ENCODE results near the gene ALG11.

The ALG11 gene

DNA sequence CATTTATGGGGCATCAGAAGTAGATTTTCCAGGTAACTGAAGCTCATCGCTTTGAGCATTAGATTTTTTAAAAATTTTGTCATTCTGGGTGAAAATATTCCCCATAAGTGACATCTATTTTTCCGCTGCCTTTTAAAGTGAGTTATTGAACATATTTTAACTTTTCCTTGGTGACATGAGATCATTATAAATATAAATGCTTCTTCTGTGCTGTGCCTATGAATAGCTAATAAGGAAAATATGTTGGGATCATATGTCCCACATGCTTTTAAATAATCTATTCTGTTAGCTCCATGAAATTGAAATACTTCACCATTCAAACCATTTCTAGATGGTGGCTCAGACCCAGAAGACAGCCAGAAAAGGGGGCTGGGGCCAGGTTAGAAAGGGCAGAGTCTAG, 15.0 kb upstream of the ALG11 start:
- H3K4me3 ChIP-seq (ENCODE audit: control insufficient read depth, low read depth, low read length) = no peak overlapping the region
- no peak for DNase-seq (ENCODE audit: low read depth)
- TF ChIP-seq, protein P1, sequence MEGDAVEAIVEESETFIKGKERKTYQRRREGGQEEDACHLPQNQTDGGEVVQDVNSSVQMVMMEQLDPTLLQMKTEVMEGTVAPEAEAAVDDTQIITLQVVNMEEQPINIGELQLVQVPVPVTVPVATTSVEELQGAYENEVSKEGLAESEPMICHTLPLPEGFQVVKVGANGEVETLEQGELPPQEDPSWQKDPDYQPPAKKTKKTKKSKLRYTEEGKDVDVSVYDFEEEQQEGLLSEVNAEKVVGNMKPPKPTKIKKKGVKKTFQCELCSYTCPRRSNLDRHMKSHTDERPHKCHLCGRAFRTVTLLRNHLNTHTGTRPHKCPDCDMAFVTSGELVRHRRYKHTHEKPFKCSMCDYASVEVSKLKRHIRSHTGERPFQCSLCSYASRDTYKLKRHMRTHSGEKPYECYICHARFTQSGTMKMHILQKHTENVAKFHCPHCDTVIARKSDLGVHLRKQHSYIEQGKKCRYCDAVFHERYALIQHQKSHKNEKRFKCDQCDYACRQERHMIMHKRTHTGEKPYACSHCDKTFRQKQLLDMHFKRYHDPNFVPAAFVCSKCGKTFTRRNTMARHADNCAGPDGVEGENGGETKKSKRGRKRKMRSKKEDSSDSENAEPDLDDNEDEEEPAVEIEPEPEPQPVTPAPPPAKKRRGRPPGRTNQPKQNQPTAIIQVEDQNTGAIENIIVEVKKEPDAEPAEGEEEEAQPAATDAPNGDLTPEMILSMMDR (IDR thresholded peaks at IDR 0.05; ENCODE audit: control insufficient read depth, insufficient read depth, low read depth, low read length, missing control alignments) = no peak

DNA sequence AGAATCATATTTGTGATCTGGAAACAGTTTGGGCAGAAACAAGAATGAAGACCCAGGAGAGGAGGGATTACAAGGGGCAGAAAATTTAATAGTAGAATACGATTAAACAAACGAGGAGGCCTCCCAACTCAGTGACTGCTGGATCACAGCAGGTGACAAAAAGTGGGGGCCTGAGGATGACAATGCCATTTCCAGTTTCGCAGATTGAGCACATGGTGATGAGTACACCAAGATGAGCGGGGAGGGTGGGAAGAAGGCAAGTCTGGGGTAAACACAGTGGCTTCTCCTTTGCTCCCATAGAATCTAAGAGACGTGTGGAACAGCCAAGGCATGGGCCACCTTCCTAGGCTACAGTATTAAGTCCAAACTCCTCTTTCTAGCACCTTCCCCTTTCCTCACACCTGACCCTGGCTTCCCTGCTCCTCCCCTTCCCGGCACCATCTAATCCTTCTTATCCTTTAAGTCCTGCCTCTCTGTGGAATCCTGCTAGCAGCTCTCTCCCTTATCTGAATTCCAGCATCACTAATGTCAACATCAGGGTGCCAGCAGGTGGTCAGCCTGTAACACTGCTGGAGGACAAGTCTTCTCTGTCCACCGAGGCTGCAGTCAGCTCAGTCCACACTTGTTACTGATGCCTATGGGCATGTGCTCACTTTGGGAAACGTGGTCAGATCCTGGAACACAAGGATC, 14.4 kb upstream of the ALG11 start:
- TF ChIP-seq, protein P1 (IDR thresholded peaks at IDR 0.05; ENCODE audit: control insufficient read depth, insufficient read depth, low read depth, low read length, missing control alignments) = no peak
- DNase-seq (ENCODE audit: low read depth) = no peak
- no peak overlapping the region for H3K4me3 ChIP-seq (ENCODE audit: control insufficient read depth, low read depth, low read length)

DNA sequence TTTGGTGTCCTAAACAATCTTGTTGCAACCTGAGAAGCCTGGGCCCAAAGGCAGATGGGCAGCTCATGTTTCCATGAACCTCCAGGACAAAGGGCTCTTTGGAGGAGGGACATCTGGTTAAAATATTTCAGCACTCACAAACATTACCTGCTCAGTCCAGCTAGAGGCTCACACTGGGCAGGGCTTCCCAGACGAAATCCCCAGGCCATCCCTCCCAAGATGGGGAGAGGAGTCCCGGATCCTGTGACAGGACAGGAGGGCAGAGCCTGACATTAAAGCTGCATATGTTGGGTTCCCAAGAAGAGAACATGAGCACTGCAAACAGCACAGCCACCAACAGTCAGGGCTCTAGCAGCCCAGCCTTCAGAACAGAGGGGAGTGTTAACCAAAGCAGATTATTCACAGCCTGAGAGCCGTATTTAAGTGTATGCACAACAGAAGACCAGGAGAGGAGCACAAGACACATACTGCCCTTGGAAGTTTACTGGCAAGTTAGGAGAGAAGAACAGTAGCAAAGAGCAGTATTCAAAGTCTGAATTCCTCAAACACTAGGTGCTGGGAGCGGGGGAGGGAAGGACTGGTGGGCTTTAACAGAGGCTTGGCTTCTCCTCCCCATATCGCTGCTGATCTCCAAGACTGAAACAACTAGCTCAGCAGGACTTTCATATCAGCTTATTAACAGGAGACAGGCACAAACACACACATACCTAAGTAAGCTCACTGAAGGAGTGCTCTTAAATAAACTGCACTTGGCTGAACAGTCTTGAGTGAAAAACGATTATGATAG, 13.3 kb upstream of the ALG11 start:
- DNase-seq (ENCODE audit: low read depth) = no peak
- TF ChIP-seq, protein P1 (IDR thresholded peaks at IDR 0.05; ENCODE audit: control insufficient read depth, insufficient read depth, low read depth, low read length, missing control alignments) = no peak
- no peak overlapping the region for H3K4me3 ChIP-seq (ENCODE audit: control insufficient read depth, low read depth, low read length)

DNA sequence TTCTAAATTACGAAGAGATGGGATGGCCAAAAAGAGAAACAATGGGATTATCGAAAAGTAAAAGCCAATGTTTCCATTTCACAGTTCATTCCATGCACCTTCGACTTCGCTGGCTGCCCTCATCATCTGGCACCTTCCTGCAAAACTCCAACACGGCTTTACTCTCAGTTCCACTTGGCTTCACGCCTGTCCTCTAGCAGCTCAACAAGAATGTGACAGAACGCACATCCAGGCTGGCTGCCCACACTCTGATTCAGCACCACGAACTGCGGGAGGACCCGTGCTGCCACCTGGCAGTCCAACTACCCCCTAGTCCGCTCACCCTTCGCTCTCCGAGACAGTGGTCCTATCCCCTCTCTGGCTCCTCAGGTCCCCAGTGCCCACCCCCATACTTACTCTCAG, 12.7 kb upstream of the ALG11 start:
- no peak overlapping the region for H3K4me3 ChIP-seq (ENCODE audit: control insufficient read depth, low read depth, low read length)
- TF ChIP-seq, protein P1 (IDR thresholded peaks at IDR 0.05; ENCODE audit: control insufficient read depth, insufficient read depth, low read depth, low read length, missing control alignments) = no peak
- DNase-seq (ENCODE audit: low read depth) = no peak

DNA sequence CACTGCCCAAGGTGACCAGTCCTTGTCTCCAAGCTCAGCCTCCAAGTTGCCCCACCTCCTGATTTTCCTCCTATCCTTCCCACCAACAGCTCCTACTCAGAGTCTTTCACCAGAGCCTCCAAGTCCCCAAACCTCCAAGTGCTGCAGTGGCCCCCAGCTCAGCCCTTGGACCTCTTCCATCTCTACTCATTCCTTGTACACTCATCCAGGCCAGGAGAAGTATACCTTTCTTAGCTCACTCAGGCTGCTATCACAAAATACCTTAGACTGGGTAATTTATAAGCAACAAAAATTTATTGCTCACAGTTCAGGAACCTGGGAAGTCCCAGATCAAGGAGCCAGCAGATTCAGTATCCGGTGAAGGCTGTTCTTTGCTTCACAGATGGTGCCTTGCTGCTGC, 12.3 kb upstream of the ALG11 start:
- H3K4me3 ChIP-seq (ENCODE audit: control insufficient read depth, low read depth, low read length) = no peak overlapping the region
- TF ChIP-seq, protein P1 (IDR thresholded peaks at IDR 0.05; ENCODE audit: control insufficient read depth, insufficient read depth, low read depth, low read length, missing control alignments) = no peak
- no peak for DNase-seq (ENCODE audit: low read depth)

DNA sequence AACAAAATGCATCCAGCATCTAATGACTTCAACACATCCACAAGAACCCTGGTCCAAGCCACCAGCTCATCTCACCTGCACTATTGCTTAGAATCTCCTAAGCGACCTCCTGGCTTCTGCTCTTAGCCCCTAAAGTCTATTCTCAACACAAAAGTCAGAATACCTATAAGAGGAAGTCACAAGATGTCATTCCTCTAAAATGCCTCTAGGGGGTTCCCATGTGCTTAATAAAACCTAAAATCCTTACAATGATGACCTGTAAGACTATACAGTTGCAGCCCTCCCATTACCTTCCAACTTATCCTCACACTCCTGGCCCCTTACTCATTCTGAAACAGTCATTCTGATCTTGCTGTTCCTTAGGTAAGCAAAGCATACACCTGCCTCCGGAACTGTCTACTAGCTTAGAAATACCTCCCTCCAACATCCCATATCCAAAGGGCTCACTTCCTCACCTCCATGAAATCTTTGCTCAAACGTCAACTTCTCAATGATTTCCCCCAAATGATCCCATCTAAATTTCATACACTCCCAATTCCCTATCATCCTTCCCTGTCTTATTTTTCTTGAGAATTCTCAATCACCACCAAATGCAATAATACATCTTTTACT, 11.0 kb upstream of the ALG11 start:
- peak; percentile 8 for DNase-seq (ENCODE audit: low read depth)
- TF ChIP-seq, protein P1 (IDR thresholded peaks at IDR 0.05; ENCODE audit: control insufficient read depth, insufficient read depth, low read depth, low read length, missing control alignments) = peak; percentile 57
- no peak overlapping the region for H3K4me3 ChIP-seq (ENCODE audit: control insufficient read depth, low read depth, low read length)
